ENCODE data around the gene ACSF2.

DNA sequence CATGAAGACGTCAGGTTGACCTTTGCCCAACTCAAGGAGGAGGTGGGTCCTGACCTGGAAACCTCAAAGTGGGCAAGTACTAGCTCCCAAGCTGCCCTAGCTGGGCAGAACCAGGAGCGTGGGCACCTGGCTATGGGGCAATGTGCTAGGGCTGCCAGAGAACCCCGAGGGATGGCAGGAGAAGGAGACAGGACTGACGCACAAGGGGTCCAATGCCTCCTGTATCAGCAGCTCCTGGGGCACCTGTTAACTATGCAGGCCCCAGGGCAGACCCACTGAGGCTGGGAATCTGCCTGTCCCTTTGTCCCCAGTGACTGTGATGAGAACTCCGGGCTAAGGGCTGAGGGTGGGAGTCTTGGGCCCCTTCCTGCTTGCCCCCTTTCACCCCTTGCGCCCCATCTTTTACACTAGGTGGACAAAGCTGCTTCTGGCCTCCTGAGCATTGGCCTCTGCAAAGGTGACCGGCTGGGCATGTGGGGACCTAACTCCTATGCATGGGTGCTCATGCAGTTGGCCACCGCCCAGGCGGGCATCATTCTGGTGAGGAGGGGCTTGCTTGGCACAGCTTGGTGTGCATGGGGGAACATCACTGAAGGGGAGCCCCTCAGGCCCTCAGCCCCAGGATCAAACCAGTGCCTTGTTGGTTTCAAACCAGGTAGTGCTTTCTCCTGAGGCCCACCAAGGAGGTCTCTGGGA, 35.0 kb downstream of the ACSF2 start:
- TF ChIP-seq EZH2 (IDR thresholded peaks at IDR 0.05) (no peak), POLR2AphosphoS5 (IDR thresholded peaks at IDR 0.05; ENCODE audit: borderline replicate concordance, low read depth, low read length) (no peak)

All from SK-N-MC (cell line).